Measurements from ENCODE around the gene ARHGEF4. TPM values are rescaled to one million over a fixed set of nuclear protein-coding genes. Genes with fewer than 3 reads are reported as not detected.

Gene ARHGEF4
- total RNA-seq, 1 experiment from 2014 or later: 20.0 TPM

DNA sequence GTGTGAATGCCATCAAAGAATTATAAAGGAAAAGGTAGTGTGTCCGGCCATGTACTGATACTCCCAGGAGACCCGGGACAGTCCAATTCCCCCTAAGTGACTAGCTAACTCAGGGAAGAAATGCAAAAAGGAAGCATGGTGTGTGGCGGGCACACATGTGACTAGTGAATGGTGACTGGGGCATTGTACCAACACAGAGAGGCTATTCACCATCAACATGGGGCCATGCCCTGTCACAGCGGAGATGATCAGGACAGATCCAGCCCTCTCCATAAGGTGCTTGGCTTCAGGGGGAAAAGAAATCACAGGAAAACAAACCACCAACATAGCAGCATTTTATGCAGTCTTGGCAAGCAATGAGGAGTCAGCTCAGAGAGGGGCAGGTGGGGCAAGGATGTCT lies 222.2 kb downstream of the ARHGEF4 start:
- BruUV-seq (replicated peaks): no TSS peak
- intact Hi-C loops (cut with micrococcal nuclease; ENCODE audit: unreplicated experiment): no loop called here
- H3K27me3 ChIP-seq (ENCODE audit: insufficient read depth, low read depth): no peaks in the 10 kb centered on the region
- POLR2A ChIA-PET (ENCODE audit: unreplicated experiment): no interaction called here
- CTCF ChIA-PET: no interaction called here
- H2AFZ ChIP-seq: no peak overlapping the region
- no peaks in the 10 kb centered on the region; the same call in 1 of the 2 replicates for H3F3A ChIP-seq (ENCODE audit: insufficient read depth, low read depth)
- no peak for TF ChIP-seq EZH2 (IDR thresholded peaks at IDR 0.05; ENCODE audit: low read depth)
- TF ChIP-seq, protein P1, sequence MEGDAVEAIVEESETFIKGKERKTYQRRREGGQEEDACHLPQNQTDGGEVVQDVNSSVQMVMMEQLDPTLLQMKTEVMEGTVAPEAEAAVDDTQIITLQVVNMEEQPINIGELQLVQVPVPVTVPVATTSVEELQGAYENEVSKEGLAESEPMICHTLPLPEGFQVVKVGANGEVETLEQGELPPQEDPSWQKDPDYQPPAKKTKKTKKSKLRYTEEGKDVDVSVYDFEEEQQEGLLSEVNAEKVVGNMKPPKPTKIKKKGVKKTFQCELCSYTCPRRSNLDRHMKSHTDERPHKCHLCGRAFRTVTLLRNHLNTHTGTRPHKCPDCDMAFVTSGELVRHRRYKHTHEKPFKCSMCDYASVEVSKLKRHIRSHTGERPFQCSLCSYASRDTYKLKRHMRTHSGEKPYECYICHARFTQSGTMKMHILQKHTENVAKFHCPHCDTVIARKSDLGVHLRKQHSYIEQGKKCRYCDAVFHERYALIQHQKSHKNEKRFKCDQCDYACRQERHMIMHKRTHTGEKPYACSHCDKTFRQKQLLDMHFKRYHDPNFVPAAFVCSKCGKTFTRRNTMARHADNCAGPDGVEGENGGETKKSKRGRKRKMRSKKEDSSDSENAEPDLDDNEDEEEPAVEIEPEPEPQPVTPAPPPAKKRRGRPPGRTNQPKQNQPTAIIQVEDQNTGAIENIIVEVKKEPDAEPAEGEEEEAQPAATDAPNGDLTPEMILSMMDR (conservative IDR thresholded peaks at IDR 0.05): no peak
- H3K27ac ChIP-seq: no peak overlapping the region
- no peak for DNase-seq
- H3K4me1 ChIP-seq (replicated peaks; ENCODE audit: insufficient read depth): no peaks in the 10 kb centered on the region
- no peak overlapping the region for H3K4me2 ChIP-seq
- no peak overlapping the region for H3K4me3 ChIP-seq
- H4K20me1 ChIP-seq (ENCODE audit: insufficient read depth): peaks cover 67% of the 10 kb centered on the region
- H3K9me3 ChIP-seq (ENCODE audit: insufficient read depth, low read depth): no peaks in the 10 kb centered on the region
- H3K9me2 ChIP-seq (ENCODE audit: insufficient read depth): no peaks in the 10 kb centered on the region
- H3K36me3 ChIP-seq (ENCODE audit: low read depth): peaks cover 13% of the 10 kb centered on the region; the same call in 1 of the 2 replicates
- H3K79me2 ChIP-seq (ENCODE audit: low read depth): peaks cover 58% of the 10 kb centered on the region

GRCh38 chr2:131063501-131064283 lies 227.0 kb downstream of the ARHGEF4 start:
- peaks cover 73% of the 10 kb centered on the region for H3K79me2 ChIP-seq (ENCODE audit: low read depth)
- H3K4me3 ChIP-seq: no peak overlapping the region
- TF ChIP-seq, protein P1 (conservative IDR thresholded peaks at IDR 0.05): no peak
- no peak for TF ChIP-seq EZH2 (IDR thresholded peaks at IDR 0.05; ENCODE audit: low read depth)
- H3K9me3 ChIP-seq (ENCODE audit: insufficient read depth, low read depth): no peaks in the 10 kb centered on the region
- H2AFZ ChIP-seq: no peak overlapping the region
- no peak overlapping the region for H3K27ac ChIP-seq
- ChIA-PET CTCF (interaction anchor here (0.5 kb wide), 1 partner anchor 21 kb away, joined by 5 read pairs; no protein-coding TSS in a partner anchor), POLR2A (ENCODE audit: unreplicated experiment) (no interaction called here)
- no peak for DNase-seq
- no peaks in the 10 kb centered on the region for H3K9me2 ChIP-seq (ENCODE audit: insufficient read depth)
- no peaks in the 10 kb centered on the region; the same call in none of the 2 replicates for H3F3A ChIP-seq (ENCODE audit: insufficient read depth, low read depth)
- intact Hi-C loops (cut with micrococcal nuclease; ENCODE audit: unreplicated experiment): no loop called here
- no peaks in the 10 kb centered on the region for H3K4me1 ChIP-seq (replicated peaks; ENCODE audit: insufficient read depth)
- no peaks in the 10 kb centered on the region for H3K27me3 ChIP-seq (ENCODE audit: insufficient read depth, low read depth)
- peaks cover 61% of the 10 kb centered on the region for H4K20me1 ChIP-seq (ENCODE audit: insufficient read depth)
- no TSS peak for BruUV-seq (replicated peaks)
- no peak overlapping the region for H3K4me2 ChIP-seq
- peaks cover 8% of the 10 kb centered on the region for H3K36me3 ChIP-seq (ENCODE audit: low read depth)

DNA sequence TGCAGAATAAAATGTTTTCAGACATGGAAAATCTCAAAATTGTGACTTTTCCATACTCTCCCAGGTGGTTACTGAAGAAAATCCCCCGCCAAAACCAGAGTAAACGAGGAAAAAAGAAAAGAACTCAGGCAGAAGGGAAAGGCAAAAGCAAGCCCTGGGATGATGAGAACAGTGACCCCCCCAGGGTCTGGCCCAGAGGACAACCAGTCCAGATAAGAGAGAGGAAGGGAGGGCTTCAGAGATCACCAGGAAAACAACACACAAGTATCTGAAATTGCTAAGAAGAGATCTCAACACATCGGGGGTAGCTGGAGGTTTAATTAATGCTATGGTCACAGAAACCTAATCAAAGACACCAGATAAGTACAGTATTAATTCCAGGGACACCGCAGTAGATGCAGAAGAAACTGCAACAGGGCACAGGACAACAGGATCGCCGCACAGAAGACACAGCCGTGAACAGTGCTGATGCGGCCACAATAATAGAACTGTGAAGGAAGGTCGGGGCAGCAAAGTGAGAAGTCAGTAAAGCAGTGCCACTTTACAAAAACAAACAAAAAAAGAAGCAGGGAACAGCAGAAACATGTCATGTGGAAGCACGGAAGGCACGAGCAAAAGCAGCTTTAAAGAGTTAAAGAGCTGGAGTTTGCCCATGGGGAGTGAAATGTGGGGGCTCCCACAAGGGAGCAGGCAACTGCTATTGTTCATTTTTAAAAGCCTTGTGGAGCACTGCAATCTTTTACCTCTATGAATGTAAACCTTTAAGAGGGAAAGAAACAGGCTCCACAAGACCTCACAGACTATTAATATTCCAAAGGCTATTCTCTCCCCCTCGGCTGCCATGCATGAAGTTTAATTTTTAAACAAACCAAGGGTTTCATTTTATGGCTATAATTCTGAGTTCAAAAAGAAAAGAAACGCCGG lies 228.1 kb downstream of the ARHGEF4 start:
- H3K4me3 ChIP-seq: no peak overlapping the region

More for the DNA sequence above, 228.1 kb downstream of the ARHGEF4 start:
- no peak overlapping the region for H2AFZ ChIP-seq
- no peaks in the 10 kb centered on the region for H3K4me1 ChIP-seq (replicated peaks; ENCODE audit: insufficient read depth)
- H4K20me1 ChIP-seq (ENCODE audit: insufficient read depth): peaks cover 51% of the 10 kb centered on the region
- H3K9me3 ChIP-seq (ENCODE audit: insufficient read depth, low read depth): no peaks in the 10 kb centered on the region
- intact Hi-C loops (cut with micrococcal nuclease; ENCODE audit: unreplicated experiment): no loop called here
- ChIA-PET POLR2A (ENCODE audit: unreplicated experiment) (no interaction called here), CTCF (no interaction called here)
- peaks cover 69% of the 10 kb centered on the region for H3K79me2 ChIP-seq (ENCODE audit: low read depth)
- no TSS peak for BruUV-seq (replicated peaks)
- DNase-seq: no peak
- H3K4me2 ChIP-seq: no peak overlapping the region
- H3K36me3 ChIP-seq (ENCODE audit: low read depth): peaks cover 14% of the 10 kb centered on the region
- H3F3A ChIP-seq (ENCODE audit: insufficient read depth, low read depth): no peaks in the 10 kb centered on the region; the same call in none of the 2 replicates
- TF ChIP-seq EZH2 (IDR thresholded peaks at IDR 0.05; ENCODE audit: low read depth): no peak
- TF ChIP-seq, protein P1 (conservative IDR thresholded peaks at IDR 0.05): no peak
- H3K27me3 ChIP-seq (ENCODE audit: insufficient read depth, low read depth): no peaks in the 10 kb centered on the region
- no peak overlapping the region for H3K27ac ChIP-seq
- H3K9me2 ChIP-seq (ENCODE audit: insufficient read depth): no peaks in the 10 kb centered on the region
